Rectal smooth muscle tissue (tissue), 1 donor: ENCODE measurements around the gene LHX2.

Experiments used
- H3K27ac ChIP-seq: one replicate; pipeline ENCODE4 v1.7.0; 2013; ENCODE audit warnings: low read depth, low read length, inconsistent platforms
- H3K27me3 ChIP-seq: one replicate; pipeline ENCODE4 v1.7.0; 2013; ENCODE audit warnings: low read length; ENCODE audit not compliant: control insufficient read depth, insufficient read depth
- H3K36me3 ChIP-seq: one replicate; pipeline ENCODE4 v1.7.0; 2013; ENCODE audit warnings: low read length; ENCODE audit not compliant: control insufficient read depth, insufficient read depth
- H3K4me1 ChIP-seq: one replicate; pipeline ENCODE4 v1.7.0; 2013; ENCODE audit warnings: low read length; ENCODE audit not compliant: control insufficient read depth, insufficient read depth
- H3K4me3 ChIP-seq: one replicate; pipeline ENCODE4 v1.7.0; 2013; ENCODE audit warnings: low read length
- H3K9ac ChIP-seq: one replicate; pipeline ENCODE4 v1.7.0; 2013; ENCODE audit warnings: low read length

Gene LHX2

DNA sequence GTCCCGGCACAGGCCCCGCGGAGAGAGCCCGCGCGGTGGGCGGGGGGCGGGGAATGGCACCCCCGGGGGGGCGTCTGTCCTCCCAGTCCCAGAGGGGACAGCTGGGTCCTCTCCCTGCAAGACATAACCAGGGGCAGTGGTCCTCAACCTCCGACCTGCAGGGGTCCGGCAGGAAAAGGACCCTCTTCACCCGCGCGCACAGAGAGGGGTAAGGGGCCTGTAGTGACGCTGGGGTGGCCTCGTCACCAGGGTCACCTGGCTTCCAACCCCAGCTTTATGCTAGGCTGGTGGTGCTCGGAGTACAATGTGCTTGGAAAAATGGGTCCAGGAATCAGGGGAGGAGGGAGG is 34.2 kb downstream of the LHX2 start:
- Histone ChIP-seq H3K27ac (no peak overlapping the region), H3K4me1 (no peaks in the 10 kb centered on the region), H3K27me3 (peaks cover 12% of the 10 kb centered on the region), H3K36me3 (no peaks in the 10 kb centered on the region), H3K9ac (no peak overlapping the region), H3K4me3 (no peak overlapping the region)

DNA sequence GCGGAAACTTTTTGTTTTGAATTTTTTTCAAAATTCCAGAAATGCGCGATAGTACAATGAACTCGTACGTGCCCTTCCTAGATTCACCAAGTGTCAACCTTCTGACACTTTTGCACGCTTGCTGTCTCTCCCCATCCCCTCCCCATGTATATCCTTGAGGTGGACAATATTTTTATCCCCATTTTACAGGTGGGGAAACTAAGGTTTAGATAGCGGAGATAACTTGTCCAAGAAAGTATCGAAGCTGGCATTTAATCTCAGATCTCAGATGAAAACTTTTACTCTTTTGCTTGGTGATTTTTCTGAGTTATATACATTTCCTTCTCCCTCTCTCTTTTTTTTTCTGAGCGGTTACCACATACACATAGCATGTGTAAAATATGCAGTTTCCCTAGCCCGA is 34.6 kb downstream of the LHX2 start:
- no peaks in the 10 kb centered on the region for H3K4me1 ChIP-seq
- no peak overlapping the region for H3K9ac ChIP-seq
- H3K4me3 ChIP-seq: no peak overlapping the region
- H3K27ac ChIP-seq: no peak overlapping the region
- H3K27me3 ChIP-seq: peaks cover 10% of the 10 kb centered on the region
- H3K36me3 ChIP-seq: no peaks in the 10 kb centered on the region

DNA sequence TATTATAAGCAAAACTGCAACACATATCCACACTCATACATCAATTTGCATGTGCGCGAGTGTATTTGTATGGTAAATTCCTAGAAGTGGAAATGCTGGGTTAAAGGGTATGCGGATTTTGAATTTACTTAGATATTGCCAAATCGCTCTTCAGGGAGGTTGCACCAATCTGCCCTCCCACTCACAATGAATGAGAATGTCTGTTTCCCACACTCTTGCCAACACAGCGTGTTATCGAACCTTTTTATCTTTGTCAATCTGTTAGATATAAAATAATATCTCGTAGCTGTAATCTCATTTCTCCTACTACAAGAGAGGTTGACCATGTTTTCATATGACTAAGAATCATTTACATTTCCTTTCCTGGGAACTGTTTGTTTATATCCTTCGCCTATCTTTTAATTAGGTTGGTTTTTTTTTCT is 35.7 kb downstream of the LHX2 start:
- Histone ChIP-seq H3K9ac (no peak overlapping the region), H3K4me3 (no peak overlapping the region), H3K27me3 (peaks cover 6% of the 10 kb centered on the region), H3K36me3 (no peaks in the 10 kb centered on the region), H3K27ac (no peak overlapping the region), H3K4me1 (no peaks in the 10 kb centered on the region)

DNA sequence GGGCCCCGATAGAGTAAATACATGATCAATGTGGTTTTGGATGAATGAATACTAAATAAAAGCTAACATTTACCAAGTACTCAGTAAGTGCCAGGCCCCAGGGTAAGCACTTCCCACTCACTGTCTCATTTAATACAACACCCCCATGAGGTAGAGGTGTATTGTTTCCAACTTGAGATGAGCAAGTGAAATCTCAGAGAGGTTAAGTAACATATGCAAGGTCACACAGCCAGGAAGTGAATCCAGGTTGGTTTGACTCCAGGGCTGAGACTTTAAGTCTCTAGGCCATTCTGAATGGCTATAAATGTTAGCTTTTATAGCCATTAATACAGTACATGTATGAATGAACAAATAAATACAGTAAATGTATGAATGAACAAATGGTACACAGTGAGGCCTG is 39.4 kb downstream of the LHX2 start:
- no peak overlapping the region for H3K4me3 ChIP-seq
- no peaks in the 10 kb centered on the region for H3K4me1 ChIP-seq
- no peak overlapping the region for H3K9ac ChIP-seq
- no peaks in the 10 kb centered on the region for H3K27me3 ChIP-seq
- H3K27ac ChIP-seq: no peak overlapping the region
- no peaks in the 10 kb centered on the region for H3K36me3 ChIP-seq

DNA sequence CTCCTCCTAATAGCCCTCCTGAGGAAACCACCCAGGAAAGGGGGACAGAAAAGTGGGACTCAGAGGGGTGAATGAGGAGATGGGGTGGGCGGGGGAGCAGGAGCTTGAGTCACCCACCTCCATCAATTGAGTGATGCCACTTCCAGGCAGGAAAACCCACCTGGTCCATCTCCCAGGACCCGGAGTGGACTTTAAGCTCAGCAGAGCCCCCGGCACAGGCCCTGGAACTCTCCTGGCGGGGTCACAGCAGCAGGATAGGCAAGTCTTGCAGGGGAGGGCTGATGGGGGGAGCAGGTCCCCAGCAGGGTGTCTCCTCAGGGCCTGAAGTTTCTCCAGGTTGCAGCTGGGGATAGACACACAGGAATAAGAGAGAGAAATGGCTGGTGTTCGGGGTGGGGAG is 40.8 kb downstream of the LHX2 start:
- no peaks in the 10 kb centered on the region for H3K36me3 ChIP-seq
- no peaks in the 10 kb centered on the region for H3K4me1 ChIP-seq
- H3K27me3 ChIP-seq: no peaks in the 10 kb centered on the region
- H3K27ac ChIP-seq: no peak overlapping the region
- H3K9ac ChIP-seq: no peak overlapping the region
- no peak overlapping the region for H3K4me3 ChIP-seq

DNA sequence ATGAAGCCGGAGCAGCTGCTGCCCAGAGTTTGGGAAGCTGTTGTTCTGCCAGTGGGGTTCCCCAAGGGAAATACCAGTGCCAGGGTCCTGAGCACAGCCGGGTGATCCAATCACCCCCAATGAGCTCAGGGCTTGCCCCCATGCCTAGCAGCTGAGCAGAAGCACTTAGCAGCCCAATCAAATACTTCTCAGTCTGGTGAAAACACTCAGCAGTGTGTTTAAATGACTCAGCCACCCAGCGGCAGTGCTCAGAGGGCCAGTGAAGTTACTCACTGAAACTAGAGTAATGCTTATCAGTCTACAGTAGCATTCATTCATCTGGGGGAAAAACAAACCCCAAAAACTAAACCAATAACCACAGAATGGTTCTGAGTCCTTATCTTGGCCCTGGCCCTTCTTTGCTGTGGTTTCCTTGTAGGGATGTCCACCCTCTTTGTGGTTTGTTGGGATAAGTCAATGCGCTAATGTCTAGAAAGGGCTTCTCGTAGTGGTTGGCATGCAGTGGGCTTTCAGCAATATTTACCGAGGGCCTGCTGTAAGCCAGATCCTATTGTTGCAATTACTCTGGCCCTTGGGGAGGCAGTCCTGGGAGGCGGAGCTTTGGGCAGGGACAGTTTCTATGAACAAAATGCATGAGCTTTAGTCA is 43.1 kb downstream of the LHX2 start:
- Histone ChIP-seq H3K4me1 (no peaks in the 10 kb centered on the region), H3K27ac (no peak overlapping the region), H3K36me3 (no peaks in the 10 kb centered on the region), H3K4me3 (no peak overlapping the region), H3K27me3 (no peaks in the 10 kb centered on the region), H3K9ac (no peak overlapping the region)

DNA sequence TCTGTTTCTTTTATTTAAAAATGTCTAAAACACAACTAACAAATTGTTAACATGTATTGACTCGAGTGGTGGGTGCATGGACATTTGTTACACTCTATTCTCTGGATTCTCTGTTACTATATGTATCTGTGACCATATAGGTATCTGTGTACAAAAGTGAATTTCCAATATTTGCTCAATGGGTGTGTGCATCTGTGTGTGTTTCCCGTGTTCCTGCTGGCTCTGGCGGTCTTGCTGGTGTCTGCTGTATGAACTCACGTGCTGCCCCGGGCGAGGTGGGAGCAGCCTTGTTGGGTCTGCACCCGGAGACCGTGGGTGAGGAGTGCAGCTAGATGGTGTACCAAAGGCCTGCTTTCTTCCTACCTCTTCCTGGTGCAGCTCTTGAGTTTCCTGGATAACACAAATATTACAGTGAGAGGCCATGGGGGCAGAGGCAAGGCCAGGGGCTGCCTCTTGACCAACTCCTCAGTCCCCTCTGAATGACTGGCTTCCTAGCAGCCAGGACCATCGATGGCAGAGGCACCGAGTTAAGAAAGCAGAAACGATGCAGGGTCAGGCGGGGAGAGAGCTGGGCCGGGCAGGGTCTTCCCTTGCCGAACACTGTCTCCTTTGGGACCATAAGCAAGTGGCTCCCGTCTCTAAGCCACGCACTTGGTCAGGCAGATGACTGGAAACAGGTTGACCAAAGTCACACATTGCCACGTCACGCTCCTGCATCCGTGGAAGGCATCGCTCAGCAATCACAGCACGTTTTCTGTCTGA is 49.5 kb downstream of the LHX2 start:
- H3K27me3 ChIP-seq: no peaks in the 10 kb centered on the region
- no peaks in the 10 kb centered on the region for H3K36me3 ChIP-seq
- H3K27ac ChIP-seq: no peak overlapping the region
- H3K9ac ChIP-seq: no peak overlapping the region
- H3K4me3 ChIP-seq: no peak overlapping the region
- no peaks in the 10 kb centered on the region for H3K4me1 ChIP-seq

DNA sequence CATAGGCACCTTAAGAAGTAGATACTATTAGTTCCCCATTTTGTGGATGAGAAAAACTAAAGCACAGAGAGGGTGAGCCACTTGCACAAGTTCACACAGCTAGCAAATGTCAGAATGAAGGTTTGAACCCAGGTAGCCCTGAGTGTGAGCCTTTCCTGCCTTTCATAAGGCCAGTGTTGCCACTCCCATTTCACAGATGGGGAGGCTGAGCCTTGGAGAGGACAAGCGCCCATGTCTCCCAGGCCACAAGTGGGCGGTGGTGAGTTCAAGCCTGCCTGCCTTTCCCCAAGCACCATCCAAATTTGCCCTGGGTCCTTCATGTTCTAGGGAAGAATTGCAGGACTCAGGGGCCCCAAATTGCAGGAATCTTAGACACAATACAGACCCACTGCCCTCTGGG is 50.6 kb downstream of the LHX2 start:
- H3K27ac ChIP-seq: no peak overlapping the region
- H3K27me3 ChIP-seq: no peaks in the 10 kb centered on the region

DNA sequence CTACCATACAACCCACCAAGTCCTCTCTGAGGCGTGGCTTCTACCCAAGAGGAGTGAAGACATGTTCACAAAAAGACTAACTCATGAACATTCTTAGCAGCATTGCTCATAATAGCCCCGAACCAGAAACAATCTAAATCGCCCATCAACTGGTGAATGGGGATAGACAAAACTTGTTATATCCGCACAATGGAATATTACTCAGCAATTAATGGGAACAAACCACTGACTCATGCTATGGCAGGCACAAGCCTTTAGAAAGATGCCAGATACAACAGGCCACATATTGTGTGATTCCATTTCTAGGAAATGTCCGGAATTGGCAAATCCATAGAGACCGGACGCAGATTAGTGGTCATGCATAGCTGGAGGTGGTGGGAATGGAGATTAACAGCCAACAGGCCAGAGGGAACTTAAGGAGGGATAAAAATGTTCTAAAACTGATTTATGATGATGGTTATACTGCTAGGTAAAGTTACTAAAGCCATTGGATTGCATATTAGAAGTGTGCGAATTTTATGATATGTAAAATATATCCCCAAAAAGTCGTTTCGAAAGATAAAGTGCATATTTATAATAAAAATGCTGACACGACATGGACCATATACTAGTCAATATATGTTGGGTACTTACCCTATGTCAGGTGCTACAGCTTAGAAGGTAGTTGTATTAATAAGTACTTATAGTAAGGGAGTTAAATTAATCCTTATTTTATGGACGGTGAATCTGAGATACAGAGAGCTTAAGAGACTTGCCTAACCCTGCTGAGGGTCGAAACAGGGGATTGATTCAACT is 55.4 kb downstream of the LHX2 start:
- H3K4me3 ChIP-seq: no peak overlapping the region
- H3K4me1 ChIP-seq: no peaks in the 10 kb centered on the region
- H3K27me3 ChIP-seq: no peaks in the 10 kb centered on the region
- no peaks in the 10 kb centered on the region for H3K36me3 ChIP-seq
- no peak overlapping the region for H3K27ac ChIP-seq
- H3K9ac ChIP-seq: no peak overlapping the region

More for the DNA sequence above, 50.6 kb downstream of the LHX2 start:
- Histone ChIP-seq H3K9ac (no peak overlapping the region), H3K4me3 (no peak overlapping the region), H3K36me3 (no peaks in the 10 kb centered on the region), H3K4me1 (no peaks in the 10 kb centered on the region)

DNA sequence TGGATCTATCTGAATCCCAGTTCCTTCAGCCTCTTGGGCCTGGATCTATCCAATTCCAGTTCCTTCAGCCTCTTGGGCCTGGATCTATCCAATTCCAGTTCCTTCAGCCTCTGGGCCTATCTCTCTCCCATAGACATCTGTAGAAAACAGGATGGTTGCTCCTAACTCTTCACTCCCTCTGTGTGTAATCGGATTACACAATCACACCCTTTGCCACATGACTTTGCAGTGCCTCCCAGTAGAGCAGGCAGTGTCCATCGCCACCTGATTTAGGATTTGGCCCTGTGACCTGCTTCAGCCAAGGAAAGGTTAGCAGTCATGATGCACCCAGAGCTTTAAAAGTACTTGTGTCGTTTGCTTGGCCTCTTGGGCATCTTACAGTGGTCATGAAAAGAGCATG is 56.7 kb downstream of the LHX2 start:
- no peak overlapping the region for H3K27ac ChIP-seq
- H3K27me3 ChIP-seq: no peaks in the 10 kb centered on the region
- H3K4me1 ChIP-seq: no peaks in the 10 kb centered on the region
- H3K9ac ChIP-seq: no peak overlapping the region
- H3K36me3 ChIP-seq: no peaks in the 10 kb centered on the region
- H3K4me3 ChIP-seq: no peak overlapping the region

DNA sequence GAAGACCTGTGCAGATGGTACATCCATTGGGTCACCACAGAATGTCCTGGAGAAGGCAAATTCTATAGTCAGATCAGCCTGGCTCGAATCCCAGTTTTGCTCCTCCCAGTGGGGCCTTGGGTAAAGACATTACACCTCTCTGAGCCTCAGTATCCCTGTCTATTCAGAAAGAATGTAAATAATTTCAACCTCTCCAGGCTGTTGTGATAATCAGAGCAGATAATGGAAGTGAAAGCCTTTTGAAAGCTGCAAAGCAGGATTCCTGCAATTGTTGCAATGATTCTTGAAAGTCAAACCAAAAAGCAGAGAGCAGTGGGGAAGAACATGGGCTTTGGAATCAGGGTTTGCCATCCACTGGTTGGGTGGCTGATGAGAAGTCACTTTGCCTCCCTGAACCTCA is 63.2 kb downstream of the LHX2 start:
- Histone ChIP-seq H3K4me3 (no peak overlapping the region), H3K27me3 (no peaks in the 10 kb centered on the region), H3K9ac (no peak overlapping the region), H3K27ac (no peak overlapping the region), H3K36me3 (no peaks in the 10 kb centered on the region), H3K4me1 (no peaks in the 10 kb centered on the region)

DNA sequence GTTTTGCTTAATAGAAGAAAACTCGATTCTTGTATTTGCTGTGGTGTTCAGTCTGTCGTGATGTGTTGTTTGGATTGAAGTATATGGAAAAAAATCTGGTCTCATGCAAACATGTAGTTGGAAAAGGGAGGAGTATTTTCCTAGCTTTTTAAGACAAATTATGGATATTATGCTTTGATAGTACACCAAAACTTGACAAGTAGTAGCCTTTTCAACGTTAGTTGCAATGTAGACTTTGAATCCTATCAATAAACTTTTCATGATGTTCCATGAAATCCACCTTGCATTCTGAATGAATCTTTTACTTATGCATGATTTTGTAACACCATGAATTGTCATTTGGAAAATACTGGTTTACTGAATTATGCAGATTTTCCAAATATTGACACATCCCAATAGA is 64.2 kb downstream of the LHX2 start:
- H3K27ac ChIP-seq: no peak overlapping the region
- H3K4me1 ChIP-seq: no peaks in the 10 kb centered on the region
- no peaks in the 10 kb centered on the region for H3K36me3 ChIP-seq
- no peak overlapping the region for H3K9ac ChIP-seq
- H3K4me3 ChIP-seq: no peak overlapping the region
- H3K27me3 ChIP-seq: no peaks in the 10 kb centered on the region
